Vagina (tissue), 2 donors: Measurements from ENCODE around the gene ZNF160. TPM values are rescaled to one million over a fixed set of nuclear protein-coding genes. Genes with fewer than 3 reads are reported as not detected.

ENCODE experiments used
- DNase-seq, 2 donors: peaks; one replicate each; pipeline ENCODE4 v3.0.0-alpha.2; 2017; ENCODE audit errors: extremely low spot score in 2 of 2
- H3K27ac ChIP-seq: fragments of 200-600 bp; sonication (generic); one replicate; pipeline ENCODE4 v1.5.1; 2019
- H3K27me3 ChIP-seq: fragments of 200-600 bp; sonication (generic); one replicate; pipeline ENCODE4 v1.5.1; 2019
- H3K36me3 ChIP-seq, 2 donors: fragments of 200-600 bp; sonication (generic); one replicate each; pipeline ENCODE4 v1.5.1; 2017 to 2019
- H3K4me1 ChIP-seq: fragments of 200-600 bp; sonication (generic); one replicate; pipeline ENCODE4 v1.5.1; 2019
- H3K4me3 ChIP-seq, 2 donors: fragments of 200-600 bp; sonication (generic); 1 replicate in 1 of 2; 2 replicates in 1 of 2; pipeline ENCODE4 v1.5.1; 2016 to 2019
- H3K9me3 ChIP-seq: fragments of 200-600 bp; sonication (generic); one replicate; pipeline ENCODE4 v1.5.1; 2019
- CTCF ChIP-seq, 3 experiments: fragments of 450-650 bp in 2 of 3; fragments of 200-600 bp in 1 of 3; sonication (generic) in 1 of 3; IDR thresholded peaks; one replicate each; pipeline ENCODE4 v1.5.1; 2017 to 2019; ENCODE audit warnings: antibody characterized with exemption in 3 of 3, mild to moderate bottlenecking in 2 of 3, moderate library complexity in 2 of 3
- POLR2A ChIP-seq, 2 donors: fragments of 450-650 bp; IDR thresholded peaks; one replicate each; pipeline ENCODE4 v1.6.1; 2017; ENCODE audit warnings: antibody characterized with exemption in 2 of 2, mild to moderate bottlenecking in 2 of 2, moderate library complexity in 2 of 2
- POLR2AphosphoS5 ChIP-seq, 2 donors: sonication (generic); formaldehyde crosslinking; IDR thresholded peaks; one replicate each; pipeline ENCODE4 v1.9.0; 2017; ENCODE audit warnings: antibody characterized with exemption in 2 of 2, mild to moderate bottlenecking in 2 of 2, low read depth in 1 of 2; ENCODE audit not compliant: insufficient read depth in 1 of 2
- intact Hi-C: fragments of 100-400 bp; cut with DNase I; formaldehyde crosslinking; loops from one replicate; pipeline ENCODE4 v1.15.1; 2023
- total RNA-seq: library from RNA; depleted of rRNA; stranded (reverse); fragments of >200 nt; gene quantifications from one replicate; pipeline ENCODE4 v1.2.3, GENCODE V29; 2016

The ZNF160 gene
- total RNA-seq, 1 donor from 2014 or later: 41.7 TPM

GRCh38 chr19:53057904-53058580, 45.2 kb downstream of the ZNF160 start:
- Histone ChIP-seq H3K36me3 (no peaks in the 10 kb centered on the region), H3K27me3 (no peaks in the 10 kb centered on the region), H3K27ac (no peak overlapping the region), H3K9me3 (peaks cover 4% of the 10 kb centered on the region), H3K4me1 (no peaks in the 10 kb centered on the region), H3K4me3 (peak overlapping the region; percentile 2 to 14)
- no peak for TF ChIP-seq CTCF (IDR thresholded peaks at IDR 0.05)
- TF ChIP-seq POLR2A (IDR thresholded peaks at IDR 0.05): no peak
- TF ChIP-seq POLR2AphosphoS5 (IDR thresholded peaks at IDR 0.05; ENCODE audit: insufficient read depth in 1 of 2, low read depth in 1 of 2): no peak
- intact Hi-C loops: no loop called here
- DNase-seq: no peak

- H3K27me3 ChIP-seq: no peaks in the 10 kb centered on the region
- H3K4me1 ChIP-seq: no peaks in the 10 kb centered on the region
- no peak overlapping the region for H3K27ac ChIP-seq
- no peak for TF ChIP-seq CTCF (IDR thresholded peaks at IDR 0.05)
- TF ChIP-seq POLR2AphosphoS5 (IDR thresholded peaks at IDR 0.05; ENCODE audit: insufficient read depth in 1 of 2, low read depth in 1 of 2): no peak
- TF ChIP-seq POLR2A (IDR thresholded peaks at IDR 0.05): no peak
- intact Hi-C loops: no loop called here
- H3K4me3 ChIP-seq: no peak overlapping the region
- H3K9me3 ChIP-seq: peaks cover 4% of the 10 kb centered on the region
- no peak for DNase-seq
- no peaks in the 10 kb centered on the region for H3K36me3 ChIP-seq
Measured at GRCh38 chr19:53055117-53055516, 48.1 kb downstream of the ZNF160 start.

- Histone ChIP-seq H3K4me3 (no peak overlapping the region), H3K27ac (no peak overlapping the region), H3K27me3 (no peaks in the 10 kb centered on the region), H3K9me3 (no peaks in the 10 kb centered on the region), H3K4me1 (no peaks in the 10 kb centered on the region), H3K36me3 (no peaks in the 10 kb centered on the region)
- intact Hi-C loops: no loop called here
- DNase-seq: no peak
- TF ChIP-seq POLR2AphosphoS5 (IDR thresholded peaks at IDR 0.05; ENCODE audit: insufficient read depth in 1 of 2, low read depth in 1 of 2) (no peak), CTCF (IDR thresholded peaks at IDR 0.05) (no peak), POLR2A (IDR thresholded peaks at IDR 0.05) (no peak)
Measured at GRCh38 chr19:53047379-53047778, 55.8 kb downstream of the ZNF160 start.

GRCh38 chr19:53045536-53045935, 57.7 kb downstream of the ZNF160 start:
- intact Hi-C loops: no loop called here
- H3K36me3 ChIP-seq: no peaks in the 10 kb centered on the region
- H3K4me1 ChIP-seq: no peaks in the 10 kb centered on the region
- DNase-seq: no peak
- no peaks in the 10 kb centered on the region for H3K9me3 ChIP-seq
- H3K27ac ChIP-seq: no peak overlapping the region
- no peaks in the 10 kb centered on the region for H3K27me3 ChIP-seq
- no peak for TF ChIP-seq CTCF (IDR thresholded peaks at IDR 0.05)
- no peak for TF ChIP-seq POLR2A (IDR thresholded peaks at IDR 0.05)
- no peak for TF ChIP-seq POLR2AphosphoS5 (IDR thresholded peaks at IDR 0.05; ENCODE audit: insufficient read depth in 1 of 2, low read depth in 1 of 2)
- H3K4me3 ChIP-seq: no peak overlapping the region

GRCh38 chr19:53041366-53041765, 61.9 kb downstream of the ZNF160 start:
- no peaks in the 10 kb centered on the region for H3K4me1 ChIP-seq
- no peaks in the 10 kb centered on the region for H3K27me3 ChIP-seq
- no peak overlapping the region for H3K27ac ChIP-seq
- H3K36me3 ChIP-seq: no peaks in the 10 kb centered on the region
- no peak for DNase-seq
- TF ChIP-seq POLR2A (IDR thresholded peaks at IDR 0.05) (no peak), POLR2AphosphoS5 (IDR thresholded peaks at IDR 0.05; ENCODE audit: insufficient read depth in 1 of 2, low read depth in 1 of 2) (no peak), CTCF (IDR thresholded peaks at IDR 0.05) (no peak)
- H3K9me3 ChIP-seq: peaks cover 9% of the 10 kb centered on the region
- intact Hi-C loops: no loop called here
- H3K4me3 ChIP-seq: no peak overlapping the region
